ES-I3 (cell line): ENCODE results near the gene REC114.
"Not testable (repeated sequence)": the region's sequence is repeated elsewhere in the genome, so short reads cannot be mapped to it uniquely, and the experiment has no call there.

Experiments used
- H3K36me3 ChIP-seq: 2 replicates; pipeline ENCODE4 v1.6.1; 2013; ENCODE audit warnings: mild to moderate bottlenecking, low read length, control low read depth, moderate library complexity; ENCODE audit not compliant: insufficient read depth
- H3K4me1 ChIP-seq: 2 replicates; pipeline ENCODE4 v1.6.1; 2013; ENCODE audit warnings: mild to moderate bottlenecking, control low read depth, low read length; ENCODE audit not compliant: insufficient read depth
- H3K9ac ChIP-seq: 2 replicates; pipeline ENCODE4 v1.6.1; 2013; ENCODE audit warnings: low read depth, mild to moderate bottlenecking, low read length, moderate library complexity
- H3K9me3 ChIP-seq: 2 replicates; pipeline ENCODE4 v1.6.1; 2013; ENCODE audit warnings: mild to moderate bottlenecking, low read length, moderate library complexity; ENCODE audit not compliant: control insufficient read depth, insufficient read depth

Gene REC114

GRCh38 chr15:73437543-73438109, 5.3 kb upstream of the REC114 start:
- no peak overlapping the region for H3K9ac ChIP-seq
- no peaks in the 10 kb centered on the region for H3K36me3 ChIP-seq
- H3K9me3 ChIP-seq: no peaks in the 10 kb centered on the region
- H3K4me1 ChIP-seq: peaks cover 21% of the 10 kb centered on the region

GRCh38 chr15:73438651-73439050, 4.3 kb upstream of the REC114 start:
- no peaks in the 10 kb centered on the region for H3K9me3 ChIP-seq
- H3K9ac ChIP-seq: no peak overlapping the region
- no peaks in the 10 kb centered on the region for H3K36me3 ChIP-seq
- H3K4me1 ChIP-seq: peaks cover 21% of the 10 kb centered on the region

GRCh38 chr15:73440571-73440970, 2.4 kb upstream of the REC114 start:
- H3K4me1 ChIP-seq: peaks cover 21% of the 10 kb centered on the region
- H3K9me3 ChIP-seq: no peaks in the 10 kb centered on the region
- no peaks in the 10 kb centered on the region for H3K36me3 ChIP-seq
- no peak overlapping the region for H3K9ac ChIP-seq

GRCh38 chr15:73442421-73442820, 543 bp upstream of the REC114 start:
- Histone ChIP-seq H3K9ac (no peak overlapping the region), H3K36me3 (no peaks in the 10 kb centered on the region), H3K9me3 (no peaks in the 10 kb centered on the region), H3K4me1 (peaks cover 9% of the 10 kb centered on the region)

GRCh38 chr15:73447471-73447870, 4.5 kb downstream of the REC114 start:
- not testable (repeated sequence) for H3K9ac ChIP-seq, H3K9me3 ChIP-seq, H3K4me1 ChIP-seq, H3K36me3 ChIP-seq

GRCh38 chr15:73448158-73448758, 5.3 kb downstream of the REC114 start:
- not testable (repeated sequence) for H3K9me3 ChIP-seq, H3K4me1 ChIP-seq, H3K9ac ChIP-seq, H3K36me3 ChIP-seq

- H3K9ac ChIP-seq, H3K9me3 ChIP-seq, H3K4me1 ChIP-seq, H3K36me3 ChIP-seq: not testable (repeated sequence)
Measured at GRCh38 chr15:73449980-73450379, 7.0 kb downstream of the REC114 start.

GRCh38 chr15:73454096-73454495, 11.1 kb downstream of the REC114 start:
- H3K4me1 ChIP-seq: peaks cover 7% of the 10 kb centered on the region
- no peak overlapping the region for H3K9ac ChIP-seq
- H3K9me3 ChIP-seq: no peaks in the 10 kb centered on the region; the same call in 1 of the 2 replicates
- no peaks in the 10 kb centered on the region for H3K36me3 ChIP-seq

- no peaks in the 10 kb centered on the region for H3K36me3 ChIP-seq
- no peaks in the 10 kb centered on the region; the same call in 1 of the 2 replicates for H3K9me3 ChIP-seq
- H3K9ac ChIP-seq: no peak overlapping the region
- H3K4me1 ChIP-seq: peaks cover 7% of the 10 kb centered on the region
Measured at GRCh38 chr15:73455876-73456275, 12.9 kb downstream of the REC114 start.

- Histone ChIP-seq H3K36me3 (no peaks in the 10 kb centered on the region), H3K9me3 (no peaks in the 10 kb centered on the region; the same call in 1 of the 2 replicates), H3K9ac (no peak overlapping the region), H3K4me1 (peaks cover 7% of the 10 kb centered on the region)
Measured at GRCh38 chr15:73457334-73457733, 14.4 kb downstream of the REC114 start.

GRCh38 chr15:73460662-73461061, 17.7 kb downstream of the REC114 start:
- Histone ChIP-seq H3K4me1 (peaks cover 7% of the 10 kb centered on the region), H3K9ac (no peak overlapping the region), H3K36me3 (no peaks in the 10 kb centered on the region), H3K9me3 (no peaks in the 10 kb centered on the region)

- H3K9ac ChIP-seq: no peak overlapping the region
- no peaks in the 10 kb centered on the region for H3K36me3 ChIP-seq
- no peaks in the 10 kb centered on the region for H3K9me3 ChIP-seq
- H3K4me1 ChIP-seq: no peaks in the 10 kb centered on the region
Measured at GRCh38 chr15:73464602-73465001, 21.6 kb downstream of the REC114 start.

- H3K4me1 ChIP-seq: no peaks in the 10 kb centered on the region
- H3K9me3 ChIP-seq: no peaks in the 10 kb centered on the region
- no peak overlapping the region for H3K9ac ChIP-seq
- H3K36me3 ChIP-seq: no peaks in the 10 kb centered on the region
Measured at GRCh38 chr15:73467758-73468157, 24.8 kb downstream of the REC114 start.

- Histone ChIP-seq H3K4me1 (no peaks in the 10 kb centered on the region), H3K36me3 (no peaks in the 10 kb centered on the region), H3K9ac (no peak overlapping the region), H3K9me3 (no peaks in the 10 kb centered on the region)
Measured at GRCh38 chr15:73474785-73475184, 31.8 kb downstream of the REC114 start.

GRCh38 chr15:73476704-73477216, 33.8 kb downstream of the REC114 start:
- no peaks in the 10 kb centered on the region for H3K9me3 ChIP-seq
- no peak overlapping the region for H3K9ac ChIP-seq
- H3K36me3 ChIP-seq: no peaks in the 10 kb centered on the region
- H3K4me1 ChIP-seq: no peaks in the 10 kb centered on the region
